Measurements from ENCODE around the gene USP5. TPM values are rescaled to one million over a fixed set of nuclear protein-coding genes. Genes with fewer than 3 reads are reported as not detected.

USP5 gene
- total and polyA plus RNA-seq, 2 donors (not counting 1 experiment from before 2014, with no cell fraction given) = 35.1 to 59.7 TPM

- no peak overlapping the region for H3K4me3 Mint-ChIP-seq
- DNase-seq = no peak
- 96% methylated on average over 4 of the region's 5 CpGs for WGBS (ENCODE audit: insufficient coverage)
- no peak for TF ChIP-seq EZH2 (IDR thresholded peaks at IDR 0.05; ENCODE audit: borderline replicate concordance, insufficient read depth, low read depth, low read length, poor library complexity, severe bottlenecking)
- TF ChIP-seq CTCF (IDR thresholded peaks at IDR 0.05) = no peak
- H3K27ac Mint-ChIP-seq = no peak overlapping the region
- Histone ChIP-seq H3K4me1 (ENCODE audit: control insufficient read depth in 2 of 2, insufficient read depth in 2 of 2, low read length in 2 of 2) (no peaks in the 10 kb centered on the region), H3K4me2 (replicated peaks; ENCODE audit: low read depth, low read length, poor library complexity, severe bottlenecking) (no peak overlapping the region), H3K27ac (ENCODE audit: low read length in 2 of 2) (no peak overlapping the region), H3K27me3 (replicated peaks in 1 of 4; ENCODE audit: control extremely low read depth in 1 of 4, control insufficient read depth in 3 of 4, insufficient read depth in 4 of 4, low read length in 3 of 4) (no peaks in the 10 kb centered on the region), H3K9me3 (ENCODE audit: control extremely low read depth in 1 of 3, control insufficient read depth in 2 of 3, insufficient read depth in 1 of 3, low read length in 2 of 3) (no peaks in the 10 kb centered on the region), H3K79me2 (ENCODE audit: control insufficient read depth, insufficient read depth, low read length) (no peaks in the 10 kb centered on the region), H3K4me3 (ENCODE audit: control extremely low read depth in 1 of 5, extremely low read depth in 1 of 5, insufficient read depth in 1 of 5, low read depth in 2 of 5, low read length in 4 of 5) (no peak overlapping the region), H3K36me3 (replicated peaks in 1 of 2; ENCODE audit: control extremely low read depth in 1 of 2, control insufficient read depth in 1 of 2, extremely low read depth in 1 of 2, insufficient read depth in 2 of 2, low read length in 1 of 2) (peaks cover 0 to 5% of the 10 kb centered on the region in 2 experiments), H2AFZ (ENCODE audit: insufficient read depth, low read depth, low read length, poor library complexity, severe bottlenecking) (no peak overlapping the region), H4K20me1 (ENCODE audit: control insufficient read depth, insufficient read depth, low read length, poor library complexity, severe bottlenecking) (no peaks in the 10 kb centered on the region), H3K9ac (ENCODE audit: low read length) (no peak overlapping the region)
- intact Hi-C loops (cut with micrococcal nuclease) = no loop called here
- no peak for ATAC-seq (ENCODE audit: low read depth)
- H3K4me1 Mint-ChIP-seq = no peaks in the 10 kb centered on the region
- ChIA-PET CTCF (interaction anchor here (1.2 to 2.2 kb wide), 3 partner anchors 10 to 209 kb away, joined by 4 to 6 read pairs (median 4); partner anchors contain the start of genes C1R and SPSB2), POLR2A (no interaction called here)
- H3K27me3 Mint-ChIP-seq = no peaks in the 10 kb centered on the region
- no peaks in the 10 kb centered on the region for H3K9me3 Mint-ChIP-seq (ENCODE audit: insufficient read depth)
Measured at GRCh38 chr12:6883252-6883651, 31.3 kb downstream of the USP5 start.

GRCh38 chr12:6883683-6884082 is 31.7 kb downstream of the USP5 start:
- Histone ChIP-seq H3K27me3 (replicated peaks in 1 of 4; ENCODE audit: control extremely low read depth in 1 of 4, control insufficient read depth in 3 of 4, insufficient read depth in 4 of 4, low read length in 3 of 4) (no peaks in the 10 kb centered on the region), H3K9me3 (ENCODE audit: control extremely low read depth in 1 of 3, control insufficient read depth in 2 of 3, insufficient read depth in 1 of 3, low read length in 2 of 3) (no peaks in the 10 kb centered on the region), H2AFZ (ENCODE audit: insufficient read depth, low read depth, low read length, poor library complexity, severe bottlenecking) (no peak overlapping the region), H4K20me1 (ENCODE audit: control insufficient read depth, insufficient read depth, low read length, poor library complexity, severe bottlenecking) (no peaks in the 10 kb centered on the region), H3K9ac (ENCODE audit: low read length) (no peak overlapping the region), H3K4me1 (ENCODE audit: control insufficient read depth in 2 of 2, insufficient read depth in 2 of 2, low read length in 2 of 2) (no peaks in the 10 kb centered on the region), H3K79me2 (ENCODE audit: control insufficient read depth, insufficient read depth, low read length) (no peaks in the 10 kb centered on the region), H3K27ac (ENCODE audit: low read length in 2 of 2) (no peak overlapping the region), H3K36me3 (replicated peaks in 1 of 2; ENCODE audit: control extremely low read depth in 1 of 2, control insufficient read depth in 1 of 2, extremely low read depth in 1 of 2, insufficient read depth in 2 of 2, low read length in 1 of 2) (peaks cover 0 to 5% of the 10 kb centered on the region in 2 experiments), H3K4me3 (ENCODE audit: control extremely low read depth in 1 of 5, extremely low read depth in 1 of 5, insufficient read depth in 1 of 5, low read depth in 2 of 5, low read length in 4 of 5) (no peak overlapping the region), H3K4me2 (replicated peaks; ENCODE audit: low read depth, low read length, poor library complexity, severe bottlenecking) (no peak overlapping the region)
- no peaks in the 10 kb centered on the region for H3K4me1 Mint-ChIP-seq
- no peak for TF ChIP-seq CTCF (IDR thresholded peaks at IDR 0.05)
- no peak for TF ChIP-seq EZH2 (IDR thresholded peaks at IDR 0.05; ENCODE audit: borderline replicate concordance, insufficient read depth, low read depth, low read length, poor library complexity, severe bottlenecking)
- no peak for ATAC-seq (ENCODE audit: low read depth)
- no peaks in the 10 kb centered on the region for H3K27me3 Mint-ChIP-seq
- 97% methylated on average over 11 of the region's 11 CpGs for WGBS (ENCODE audit: insufficient coverage)
- CTCF ChIA-PET = interaction anchor here (1.6 kb wide), 1 partner anchor 11 kb away, joined by 4 read pairs; the partner anchor contains the start of gene SPSB2
- POLR2A ChIA-PET = no interaction called here
- DNase-seq = no peak
- H3K27ac Mint-ChIP-seq = no peak overlapping the region
- intact Hi-C loops (cut with micrococcal nuclease) = no loop called here
- no peak overlapping the region for H3K4me3 Mint-ChIP-seq
- H3K9me3 Mint-ChIP-seq (ENCODE audit: insufficient read depth) = no peaks in the 10 kb centered on the region

Measured in B cell (primary cell).